Upper lobe of left lung (tissue), 6 donors: ENCODE data around the gene CDKN3. TPM values are rescaled to one million over a fixed set of nuclear protein-coding genes. Genes with fewer than 3 reads are reported as not detected.
A peak's percentile ranks its signal among the peaks of the same experiment; 100 is the strongest.
"Not testable (repeated sequence)": the region's sequence is repeated elsewhere in the genome, so short reads cannot be mapped to it uniquely, and the experiment has no call there.

Experiments used
- ATAC-seq, 2 donors: fragments of 200-7000 bp; cut with Tn5 transposase; one replicate each; pipeline ENCODE4 v1.9.1; 2022; ENCODE audit warnings: mild to moderate bottlenecking in 2 of 2, moderate library complexity in 2 of 2; ENCODE audit not compliant: low FRiP score in 2 of 2
- DNase-seq, 2 donors: peaks; one replicate each; pipeline ENCODE4 v3.0.0-alpha.2; 2019 to 2020
- H3K27ac ChIP-seq, 4 donors: fragments of 200-600 bp; sonication (generic); one replicate each; pipeline ENCODE4 v1.5.1; 2016 to 2019
- H3K27me3 ChIP-seq, 4 donors: fragments of 200-600 bp; sonication (generic); one replicate each; pipeline ENCODE4 v1.5.1; 2017 to 2019
- H3K36me3 ChIP-seq, 4 donors: fragments of 200-600 bp; sonication (generic); one replicate each; pipeline ENCODE4 v1.5.1; 2016 to 2019
- H3K4me1 ChIP-seq, 4 donors: fragments of 200-600 bp; sonication (generic); one replicate each; pipeline ENCODE4 v1.5.1; 2018 to 2019
- H3K4me3 ChIP-seq, 4 donors: fragments of 200-600 bp; sonication (generic); one replicate each; pipeline ENCODE4 v1.5.1; 2017 to 2019; ENCODE audit warnings: mild to moderate bottlenecking in 2 of 4, moderate library complexity in 1 of 4
- H3K9me3 ChIP-seq, 4 donors: fragments of 200-600 bp; sonication (generic); one replicate each; pipeline ENCODE4 v1.5.1; 2018 to 2019
- CTCF ChIP-seq, 6 experiments: fragments of 450-650 bp in 4 of 6; fragments of 200-600 bp in 2 of 6; sonication (generic) in 2 of 6; IDR thresholded peaks; one replicate each; pipeline ENCODE4 v1.5.1; 2016 to 2019; ENCODE audit warnings: antibody characterized with exemption in 6 of 6
- EP300 ChIP-seq, 4 donors: sonication (generic); formaldehyde crosslinking; IDR thresholded peaks; one replicate each; pipeline ENCODE4 v1.5.1; 2017; ENCODE audit warnings: antibody characterized with exemption in 4 of 4, control low read depth in 2 of 4
- POLR2A ChIP-seq, 4 donors: fragments of 450-650 bp; IDR thresholded peaks; one replicate each; pipeline ENCODE4 v1.5.1; 2016 to 2017; ENCODE audit warnings: antibody characterized with exemption in 4 of 4, mild to moderate bottlenecking in 2 of 4
- POLR2AphosphoS5 ChIP-seq, 2 donors: sonication (generic); formaldehyde crosslinking; IDR thresholded peaks; one replicate each; pipeline ENCODE4 v1.5.1; 2017; ENCODE audit warnings: antibody characterized with exemption in 2 of 2
- WGBS, 2 donors: methylation state at CpG; one replicate each; pipeline ENCODE4 v1.1.5; 2017 to 2018; 5-methylcytosine and 5-hydroxymethylcytosine counted together
- total RNA-seq, 6 donors: library from RNA; depleted of rRNA in 4 of 6; stranded (reverse); fragments of >200 nt in 4 of 6; gene quantifications; one replicate each; pipeline versions ENCODE4 v1.1.0 to v1.2.1, GENCODE V29; 2016 to 2021
- donor health status: DM: no; HTN: no; CAD: no; lungs with moderate emphysema.
- donor health status: DM: no; HTN: yes; CAD: no; lungs with severe emphysema.

Gene CDKN3
- total RNA-seq, 6 donors from 2014 or later, result 1.7 to 3.6 (median 3.1) TPM; not detected in 2

DNA sequence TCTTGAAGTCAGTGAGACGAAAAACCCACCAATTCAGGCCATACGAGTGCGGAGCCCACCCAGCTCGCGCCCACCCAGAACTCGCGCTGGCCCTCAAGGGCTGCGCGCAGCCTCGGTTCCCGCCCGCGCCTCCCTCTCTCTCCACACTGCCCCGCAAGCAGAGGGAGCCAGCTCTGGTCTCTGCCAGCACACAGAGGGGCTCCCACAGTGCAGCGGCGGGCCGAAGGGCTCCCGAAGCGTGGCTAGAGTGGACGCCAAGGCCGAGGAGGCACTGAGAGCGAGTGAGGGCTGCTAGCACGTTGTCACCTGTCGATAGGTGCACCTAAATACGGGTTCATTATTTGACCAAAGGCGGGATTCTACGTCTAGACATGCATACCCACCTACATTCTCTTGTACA lies 2.2 kb upstream of the CDKN3 start:
- H3K36me3 ChIP-seq, result no peaks in the 10 kb centered on the region
- H3K27me3 ChIP-seq, result no peaks in the 10 kb centered on the region
- H3K4me1 ChIP-seq, result peaks cover 4 to 16% (median 5%) of the 10 kb centered on the region in 4 donors
- no peak overlapping the region for H3K27ac ChIP-seq
- H3K9me3 ChIP-seq, result no peaks in the 10 kb centered on the region
- 97% methylated on average over 27 of the region's 27 CpGs for WGBS, 2 donors
- TF ChIP-seq CTCF (IDR thresholded peaks at IDR 0.05) (no peak), POLR2AphosphoS5 (IDR thresholded peaks at IDR 0.05) (no peak), POLR2A (IDR thresholded peaks at IDR 0.05) (no peak), EP300 (IDR thresholded peaks at IDR 0.05) (no peak)
- no peak overlapping the region for H3K4me3 ChIP-seq
- DNase-seq, result peak in 1 of 2 donors; percentile 83
- no peak for ATAC-seq

DNA sequence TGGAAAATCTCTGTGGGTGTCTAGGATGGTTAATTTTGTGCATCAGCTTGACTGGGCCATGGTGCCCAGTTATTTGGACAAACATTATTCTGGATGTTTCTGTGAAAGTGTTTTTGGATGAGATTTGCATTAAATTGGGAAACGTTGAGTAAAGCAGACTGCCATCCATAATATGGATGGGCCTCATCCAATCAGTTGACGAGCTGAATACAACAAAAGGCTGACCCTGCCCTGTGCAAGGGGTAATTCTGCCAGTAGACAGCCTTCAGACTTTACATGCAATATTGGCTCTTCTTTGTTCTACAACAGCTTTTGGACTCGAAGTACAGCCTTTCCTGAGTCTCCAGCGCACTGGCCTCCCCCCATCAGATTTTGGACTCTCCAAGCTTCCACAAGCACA lies 1.5 kb upstream of the CDKN3 start:
- Histone ChIP-seq H3K36me3 (no peaks in the 10 kb centered on the region), H3K4me1 (peaks cover 4 to 16% (median 5%) of the 10 kb centered on the region in 4 donors), H3K9me3 (no peaks in the 10 kb centered on the region), H3K4me3 (no peak overlapping the region), H3K27ac (no peak overlapping the region), H3K27me3 (no peaks in the 10 kb centered on the region)
- ATAC-seq, result no peak
- DNase-seq, result no peak
- TF ChIP-seq CTCF (IDR thresholded peaks at IDR 0.05), result no peak
- no peak for TF ChIP-seq POLR2AphosphoS5 (IDR thresholded peaks at IDR 0.05)
- no peak for TF ChIP-seq POLR2A (IDR thresholded peaks at IDR 0.05)
- WGBS, 2 donors, result 80 to 86% methylated on average over 4 of the region's 4 CpGs

DNA sequence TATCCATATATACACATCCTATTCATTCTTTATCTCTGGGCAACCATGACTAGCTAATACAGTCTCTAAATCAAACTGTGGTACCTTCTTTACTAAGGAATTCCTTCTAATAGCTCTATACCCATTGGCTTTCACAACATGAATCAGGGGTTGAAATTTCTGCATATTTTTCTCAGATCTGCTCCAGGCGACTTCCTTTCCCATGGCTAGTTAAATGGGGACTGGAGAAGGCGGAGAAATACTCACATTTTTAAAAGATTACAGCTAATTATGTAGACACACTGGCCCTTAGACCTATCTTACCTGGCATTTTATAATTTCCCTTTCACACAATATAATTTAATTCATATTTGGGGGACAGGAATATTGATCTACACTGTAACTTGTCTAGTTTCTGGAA lies 1.1 kb upstream of the CDKN3 start:
- 100% methylated on average over 2 of the region's 2 CpGs for WGBS, 2 donors
- H3K36me3 ChIP-seq, result no peaks in the 10 kb centered on the region
- no peak for ATAC-seq

GRCh38 chr14:54396183-54396492 lies 669 bp upstream of the CDKN3 start:
- Histone ChIP-seq H3K36me3 (no peaks in the 10 kb centered on the region), H3K9me3 (no peaks in the 10 kb centered on the region), H3K27me3 (no peaks in the 10 kb centered on the region), H3K4me1 (peaks cover 4 to 16% (median 5%) of the 10 kb centered on the region in 4 donors), H3K27ac (peak overlapping the region in 1 of 4 donors; percentile 68), H3K4me3 (peak overlapping the region in 3 of 4 donors; percentile 58 to 82 (median 70))
- 73 to 75% methylated on average over 9 of the region's 9 CpGs for WGBS, 2 donors
- no peak for DNase-seq
- no peak for ATAC-seq
- TF ChIP-seq POLR2A (IDR thresholded peaks at IDR 0.05), result no peak
- TF ChIP-seq POLR2AphosphoS5 (IDR thresholded peaks at IDR 0.05), result no peak
- TF ChIP-seq CTCF (IDR thresholded peaks at IDR 0.05), result no peak
- no peak for TF ChIP-seq EP300 (IDR thresholded peaks at IDR 0.05)

More for the DNA sequence above, 1.1 kb upstream of the CDKN3 start:
- no peak for TF ChIP-seq CTCF (IDR thresholded peaks at IDR 0.05)
- no peak for TF ChIP-seq POLR2A (IDR thresholded peaks at IDR 0.05)
- no peak for TF ChIP-seq POLR2AphosphoS5 (IDR thresholded peaks at IDR 0.05)
- no peak for TF ChIP-seq EP300 (IDR thresholded peaks at IDR 0.05)
- H3K27ac ChIP-seq, result no peak overlapping the region
- DNase-seq, result no peak
- peaks cover 4 to 16% (median 5%) of the 10 kb centered on the region in 4 donors for H3K4me1 ChIP-seq
- no peak overlapping the region for H3K4me3 ChIP-seq
- no peaks in the 10 kb centered on the region for H3K27me3 ChIP-seq
- no peaks in the 10 kb centered on the region for H3K9me3 ChIP-seq

GRCh38 chr14:54399560-54399959 lies 2.8 kb downstream of the CDKN3 start:
- peaks cover 4 to 16% (median 5%) of the 10 kb centered on the region in 4 donors for H3K4me1 ChIP-seq
- H3K27me3 ChIP-seq, result no peaks in the 10 kb centered on the region
- H3K4me3 ChIP-seq, result no peak overlapping the region
- ATAC-seq, result no peak
- TF ChIP-seq POLR2A (IDR thresholded peaks at IDR 0.05), result no peak
- 92 to 95% methylated on average over 2 of the region's 2 CpGs for WGBS, 2 donors
- no peak overlapping the region for H3K27ac ChIP-seq
- H3K36me3 ChIP-seq, result no peaks in the 10 kb centered on the region
- no peaks in the 10 kb centered on the region for H3K9me3 ChIP-seq
- DNase-seq, result no peak

- ATAC-seq, H3K36me3 ChIP-seq, H3K4me1 ChIP-seq, H3K9me3 ChIP-seq, H3K27me3 ChIP-seq, DNase-seq, H3K27ac ChIP-seq, H3K4me3 ChIP-seq: not testable (repeated sequence)
- WGBS, 2 donors, result 95% methylated on average over 6 of the region's 6 CpGs
Observed at GRCh38 chr14:54403401-54404005, 6.7 kb downstream of the CDKN3 start.
